ENCODE data around the gene SLC35G1. TPM values are rescaled to one million over a fixed set of nuclear protein-coding genes. Genes with fewer than 3 reads are reported as not detected.

Gene SLC35G1
- total and polyA plus RNA-seq, 2 of the 8 experiments (the other 6 are each of a cell fraction or from before 2014, with no cell fraction given): 6.2 to 6.4 TPM

DNA sequence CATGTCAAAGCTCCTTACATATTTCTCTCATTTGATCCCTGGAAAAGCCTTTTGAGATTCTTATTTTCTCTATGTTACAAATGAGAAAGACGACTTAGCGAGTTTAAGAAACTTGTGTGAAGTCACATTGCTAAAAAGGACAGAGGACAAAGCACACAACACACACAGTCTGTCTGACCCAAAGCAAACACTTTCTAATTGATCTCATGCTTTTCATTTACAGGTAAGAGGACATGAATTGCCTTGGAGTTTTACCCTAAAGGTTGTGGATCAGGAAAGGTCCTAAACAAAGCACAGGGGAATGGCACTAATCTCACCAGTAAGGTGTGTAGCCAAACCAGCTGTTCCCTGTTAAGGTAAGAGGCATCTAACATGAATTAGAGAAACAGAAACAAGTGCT is 18.7 kb downstream of the SLC35G1 start:
- no peak overlapping the region for H3K4me2 ChIP-seq (ENCODE audit: insufficient read depth in 1 of 2, low read depth in 2 of 2, low read length in 2 of 2)
- H2BK12ac ChIP-seq (ENCODE audit: low read depth, low read length): no peak overlapping the region
- no peak overlapping the region for H4K5ac ChIP-seq (ENCODE audit: insufficient read length, low read depth, low read length)
- no peak overlapping the region for H3K27ac ChIP-seq (ENCODE audit: low read depth, low read length)
- H2BK20ac ChIP-seq (ENCODE audit: low read length): no peak overlapping the region
- no peak overlapping the region for H2AK5ac ChIP-seq (ENCODE audit: low read depth, low read length)
- 97% methylated on average over 2 of the region's 2 CpGs; no CpG with 5 or more reads in 1 of the 2 experiments for WGBS, 2 experiments (ENCODE audit: extremely low coverage in 1 of 2, insufficient coverage in 1 of 2, insufficient read length in 1 of 2, insufficient replicate concordance in 2 of 2, low coverage in 1 of 2, low lambda C conversion rate in 2 of 2, missing lambda C conversion rate in 1 of 2)
- no peaks in the 10 kb centered on the region for H3K27me3 ChIP-seq (replicated peaks in 1 of 4; ENCODE audit: control insufficient read depth in 3 of 4, extremely low read depth in 1 of 4, insufficient read depth in 3 of 4, low read length in 3 of 4)
- H4K20me1 ChIP-seq (replicated peaks in 1 of 2; ENCODE audit: control insufficient read depth in 1 of 2, insufficient read depth in 2 of 2, low read length in 2 of 2): peaks cover 0 to 2% of the 10 kb centered on the region in 2 experiments
- H2AFZ ChIP-seq (ENCODE audit: low read length): no peak overlapping the region
- no peaks in the 10 kb centered on the region for H3K9me3 ChIP-seq (ENCODE audit: insufficient read depth in 2 of 2, low read depth in 1 of 2, low read length in 1 of 2)
- no peak overlapping the region for H3K4ac ChIP-seq (replicated peaks; ENCODE audit: insufficient read length, low read depth, low read length)
- no peak overlapping the region for H2BK5ac ChIP-seq (ENCODE audit: low read depth, low read length)
- DNase-seq (ENCODE audit: low read depth in 1 of 2, low spot score in 2 of 2) (no peak), FAIRE-seq (no peak)
- no peak overlapping the region for H3K56ac ChIP-seq (replicated peaks; ENCODE audit: insufficient read length, low read depth, low read length)
- no peak overlapping the region for H3K4me3 ChIP-seq (ENCODE audit: extremely low read depth in 1 of 4, insufficient read depth in 2 of 4, low read depth in 3 of 4, low read length in 4 of 4)
- no peak overlapping the region for H2BK120ac ChIP-seq (replicated peaks; ENCODE audit: low read depth, low read length)
- POLR2A ChIA-PET (ENCODE audit: partially characterized antibody): no interaction called here
- no peak overlapping the region for H3K14ac ChIP-seq (ENCODE audit: insufficient read length)
- no peaks in the 10 kb centered on the region for H3K23me2 ChIP-seq (ENCODE audit: low read depth, low read length)
- peaks cover 0 to 2% (median 0%) of the 10 kb centered on the region in 4 experiments; a peak in 1 of 7 replicates for H3K4me1 ChIP-seq (replicated peaks in 1 of 4; ENCODE audit: control insufficient read depth in 3 of 4, insufficient read depth in 4 of 4, low read length in 3 of 4)
- H3K79me1 ChIP-seq (ENCODE audit: low read depth, low read length): no peaks in the 10 kb centered on the region
- H3K9ac ChIP-seq (replicated peaks in 1 of 4; ENCODE audit: extremely low read depth in 1 of 4, low read depth in 3 of 4, low read length in 3 of 4): no peak overlapping the region
- no peaks in the 10 kb centered on the region for H3K79me2 ChIP-seq (ENCODE audit: control insufficient read depth in 1 of 2, insufficient read depth in 2 of 2, low read length in 2 of 2)
- CTCF ChIA-PET (ENCODE audit: partially characterized antibody): interaction anchor here (1.3 kb wide), 1 partner anchor 166 kb away, joined by 3 read pairs; no protein-coding TSS in a partner anchor
- H2BK15ac ChIP-seq (ENCODE audit: low read length): no peak overlapping the region
- H3K18ac ChIP-seq (ENCODE audit: extremely low read depth, low read length): no peak overlapping the region
- no peak for TF ChIP-seq SP2 (IDR thresholded peaks at IDR 0.05; ENCODE audit: low read length)
- no peak for TF ChIP-seq SP1 (IDR thresholded peaks at IDR 0.05; ENCODE audit: low read depth, low read length)
- no peak for TF ChIP-seq JUND (IDR thresholded peaks at IDR 0.05; ENCODE audit: low read length)
- TF ChIP-seq GTF2F1 (IDR thresholded peaks at IDR 0.05; ENCODE audit: borderline replicate concordance, low read depth, low read length): no peak
- H3K36me3 ChIP-seq (ENCODE audit: control insufficient read depth in 2 of 4, insufficient read depth in 4 of 4, low read length in 3 of 4): no peaks in the 10 kb centered on the region; a peak in 1 of 8 replicates
- H4K91ac ChIP-seq (replicated peaks; ENCODE audit: insufficient read length, low read length): no peak overlapping the region
- no peak overlapping the region for H4K8ac ChIP-seq (ENCODE audit: extremely low read depth, insufficient read depth, low read length)
- no peak overlapping the region for H3K23ac ChIP-seq (ENCODE audit: insufficient read length)

Data from H1 (cell line).